Endothelial cell (in vitro differentiated cells): ENCODE data around the gene ATP1B3. TPM values are rescaled to one million over a fixed set of nuclear protein-coding genes. Genes with fewer than 3 reads are reported as not detected.

Experiments
- DNase-seq: peaks from one replicate; pipeline ENCODE4 v3.0.0; 2021; ENCODE audit warnings: low spot score
- H3K27ac Mint-ChIP-seq: one replicate; pipeline ENCODE4 v1.8.0; 2021; ENCODE audit warnings: mixed read lengths, inconsistent platforms; ENCODE audit not compliant: unreplicated experiment
- H3K27me3 Mint-ChIP-seq: one replicate; pipeline ENCODE4 v1.8.0; 2021; ENCODE audit warnings: mild to moderate bottlenecking, moderate library complexity, mixed read lengths, inconsistent platforms; ENCODE audit not compliant: unreplicated experiment
- H3K36me3 Mint-ChIP-seq: one replicate; pipeline ENCODE4 v1.8.0; 2021; ENCODE audit warnings: mild to moderate bottlenecking, low read depth, mixed read lengths, inconsistent platforms; ENCODE audit not compliant: unreplicated experiment
- H3K4me1 Mint-ChIP-seq: one replicate; pipeline ENCODE4 v1.8.0; 2021; ENCODE audit warnings: mild to moderate bottlenecking, mixed read lengths, inconsistent platforms; ENCODE audit not compliant: unreplicated experiment
- H3K4me3 Mint-ChIP-seq: one replicate; pipeline ENCODE4 v1.8.0; 2021; ENCODE audit warnings: mild to moderate bottlenecking, mixed read lengths, inconsistent platforms; ENCODE audit not compliant: unreplicated experiment
- H3K9me3 Mint-ChIP-seq: one replicate; pipeline ENCODE4 v1.8.0; 2021; ENCODE audit warnings: mixed read lengths, inconsistent platforms; ENCODE audit not compliant: unreplicated experiment
- CTCF ChIP-seq: fragments of 200-600 bp; sonication (generic); IDR thresholded peaks from one replicate; pipeline ENCODE4 v1.5.0; 2021; ENCODE audit warnings: antibody characterized with exemption; ENCODE audit not compliant: unreplicated experiment
- long read RNA-seq: library from polyadenylated mRNA; unstranded; transcript quantifications from one replicate; pipeline ENCODE4 v2.0.0, GENCODE V29; 2020; ENCODE audit not compliant: unreplicated experiment
- total RNA-seq: library from RNA; stranded (reverse); fragmentation: NEBNext Ultra II Directional; extraction: Animal tissue kit (Norgen Biotek cat#: 25700); gene quantifications from one replicate; pipeline ENCODE4 v1.2.1, GENCODE V29; 2021; ENCODE audit not compliant: unreplicated experiment

Gene ATP1B3
- 273 TPM for total RNA-seq
- long read RNA-seq, transcript ATP1B3-201 (7 exons, 1,811 nt): major isoform, 725 of 757 reads
- long read RNA-seq, partial matches to known transcripts: 11 of 757 reads
- long read RNA-seq, other reads (novel, unspliced or antisense): 19 of 757 reads

GRCh38 chr3:141876381-141876890 lies at the start of gene ATP1B3:
ATP1B3 (plus strand) TSS chr3:141876643; CDS start chr3:141876802, 159 bp downstream.
- Mint-ChIP-seq H3K4me3 (peak within 1 kb of the TSS; percentile 97), H3K27ac (peak within 1 kb of the TSS; percentile 90), H3K27me3 (peaks cover 12% of the 10 kb centered on the region), H3K4me1 (peaks cover 32% of the 10 kb centered on the region), H3K9me3 (no peaks in the 10 kb centered on the region), H3K36me3 (peaks cover 9% of the 10 kb centered on the region)
- no peak for TF ChIP-seq CTCF
- peak; percentile 78 for DNase-seq

- no peak for DNase-seq
- Mint-ChIP-seq H3K9me3 (no peaks in the 10 kb centered on the region), H3K27ac (no peak overlapping the region), H3K4me3 (no peak overlapping the region), H3K27me3 (no peaks in the 10 kb centered on the region), H3K4me1 (no peaks in the 10 kb centered on the region), H3K36me3 (no peaks in the 10 kb centered on the region)
- TF ChIP-seq CTCF: no peak
These were observed 48.0 kb upstream of the ATP1B3 start for GRCh38 chr3:141828487-141828886.

GRCh38 chr3:141828890-141829289 lies 47.6 kb upstream of the ATP1B3 start:
- TF ChIP-seq CTCF: no peak
- no peak for DNase-seq
- H3K9me3 Mint-ChIP-seq: no peaks in the 10 kb centered on the region
- H3K4me3 Mint-ChIP-seq: no peak overlapping the region
- H3K36me3 Mint-ChIP-seq: no peaks in the 10 kb centered on the region
- no peak overlapping the region for H3K27ac Mint-ChIP-seq
- no peaks in the 10 kb centered on the region for H3K4me1 Mint-ChIP-seq
- no peaks in the 10 kb centered on the region for H3K27me3 Mint-ChIP-seq

- Mint-ChIP-seq H3K9me3 (no peaks in the 10 kb centered on the region), H3K4me3 (no peak overlapping the region), H3K4me1 (no peaks in the 10 kb centered on the region), H3K36me3 (no peaks in the 10 kb centered on the region), H3K27ac (no peak overlapping the region), H3K27me3 (no peaks in the 10 kb centered on the region)
- DNase-seq: no peak
- TF ChIP-seq CTCF: no peak
These were observed 45.9 kb upstream of the ATP1B3 start for GRCh38 chr3:141830508-141830907.

- Mint-ChIP-seq H3K9me3 (no peaks in the 10 kb centered on the region), H3K36me3 (no peaks in the 10 kb centered on the region), H3K27ac (no peak overlapping the region), H3K4me1 (no peaks in the 10 kb centered on the region), H3K27me3 (no peaks in the 10 kb centered on the region), H3K4me3 (no peak overlapping the region)
- no peak for TF ChIP-seq CTCF
- no peak for DNase-seq
These were observed 42.2 kb upstream of the ATP1B3 start for GRCh38 chr3:141834292-141834691.
